Ovary (tissue), 3 donors: ENCODE results near the gene PPP1R9A.

Experiments used
- CTCF ChIP-seq, 3 donors: fragments of 450-650 bp in 2 of 3; fragments of 200-600 bp in 1 of 3; IDR thresholded peaks; one replicate each; pipeline versions ENCODE4 v1.5.1 to v1.8.0; 2016 to 2022; ENCODE audit warnings: antibody characterized with exemption in 3 of 3, mild to moderate bottlenecking in 1 of 3
- POLR2A ChIP-seq: fragments of 450-650 bp; IDR thresholded peaks from one replicate; pipeline ENCODE4 v1.6.1; 2017; ENCODE audit warnings: antibody characterized with exemption, mild to moderate bottlenecking, moderate library complexity
- donor health status: DM: no; HTN: no; CAD: no.

GRCh38 chr7:95001815-95002561 lies 94.6 kb downstream of the PPP1R9A start:
- no peak for TF ChIP-seq POLR2A
- TF ChIP-seq CTCF (IDR thresholded peaks at IDR 0.05) = no peak
